GM12891 (cell line): ENCODE results near the gene REEP5.

Experiments used
- PAX5 ChIP-seq: IDR thresholded peaks from 2 replicates; pipeline ENCODE4 v1.6.1; 2011; ENCODE audit warnings: low read length, moderate library complexity, mild to moderate bottlenecking; ENCODE audit not compliant: insufficient read depth, severe bottlenecking
- POLR2A ChIP-seq: IDR thresholded peaks from 2 replicates; pipeline ENCODE4 v1.6.1; 2011; ENCODE audit warnings: low read depth, low read length, control low read depth
- POLR2AphosphoS5 ChIP-seq: IDR thresholded peaks from 2 replicates; pipeline ENCODE4 v1.6.1; 2011; ENCODE audit warnings: low read depth, low read length, control low read depth
- POU2F2 ChIP-seq: IDR thresholded peaks from 2 replicates; pipeline ENCODE4 v1.6.1; 2011; ENCODE audit warnings: low read depth, mild to moderate bottlenecking, control low read depth, low read length, moderate library complexity
- SPI1 ChIP-seq: IDR thresholded peaks from 2 replicates; pipeline ENCODE4 v1.6.1; 2011; ENCODE audit warnings: low read depth, low read length, control low read depth
- TAF1 ChIP-seq: IDR thresholded peaks from 2 replicates; pipeline ENCODE4 v1.6.1; 2011; ENCODE audit warnings: low read depth, low read length, control low read depth

- TF ChIP-seq POLR2A (no peak), POLR2AphosphoS5 (no peak), POU2F2 (no peak), TAF1 (no peak), PAX5 (no peak), SPI1 (no peak)
Measured at GRCh38 chr5:112965733-112966306, 43.8 kb upstream of the REEP5 start.
